Breast epithelium (tissue), 3 donors: ENCODE results near the gene CKS1B.

Experiments used
- POLR2A ChIP-seq: fragments of 450-650 bp; IDR thresholded peaks from one replicate; pipeline ENCODE4 v1.6.1; 2016; ENCODE audit warnings: antibody characterized with exemption, mild to moderate bottlenecking, moderate library complexity
- POLR2AphosphoS5 ChIP-seq, 3 donors: sonication (generic); formaldehyde crosslinking; IDR thresholded peaks; one replicate each; pipeline ENCODE4 v1.6.1; 2017; ENCODE audit warnings: antibody characterized with exemption in 3 of 3
- TF ChIP-seq, protein P1 (sequence below), 3 donors: fragments of 450-650 bp; IDR thresholded peaks; one replicate each; pipeline ENCODE4 v1.5.1; 2016 to 2017; ENCODE audit warnings: antibody characterized with exemption in 3 of 3, mild to moderate bottlenecking in 3 of 3, moderate library complexity in 3 of 3

DNA sequence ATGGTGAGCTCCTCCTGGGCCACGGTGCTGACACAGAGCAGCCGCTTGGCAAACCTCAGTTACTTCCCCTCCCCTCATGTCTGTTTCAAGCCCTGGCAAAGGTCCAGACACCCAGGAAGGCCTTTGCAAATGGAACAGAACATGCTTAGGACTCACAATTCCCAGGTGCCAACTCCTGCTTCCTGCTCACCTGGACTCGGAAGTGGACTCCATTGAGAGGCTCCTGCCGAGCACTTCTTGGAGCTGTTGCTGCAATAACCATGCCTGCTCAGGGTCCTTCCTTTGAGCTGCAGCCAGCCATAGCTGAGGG is 48.4 kb downstream of the CKS1B start:
- TF ChIP-seq, protein P1, sequence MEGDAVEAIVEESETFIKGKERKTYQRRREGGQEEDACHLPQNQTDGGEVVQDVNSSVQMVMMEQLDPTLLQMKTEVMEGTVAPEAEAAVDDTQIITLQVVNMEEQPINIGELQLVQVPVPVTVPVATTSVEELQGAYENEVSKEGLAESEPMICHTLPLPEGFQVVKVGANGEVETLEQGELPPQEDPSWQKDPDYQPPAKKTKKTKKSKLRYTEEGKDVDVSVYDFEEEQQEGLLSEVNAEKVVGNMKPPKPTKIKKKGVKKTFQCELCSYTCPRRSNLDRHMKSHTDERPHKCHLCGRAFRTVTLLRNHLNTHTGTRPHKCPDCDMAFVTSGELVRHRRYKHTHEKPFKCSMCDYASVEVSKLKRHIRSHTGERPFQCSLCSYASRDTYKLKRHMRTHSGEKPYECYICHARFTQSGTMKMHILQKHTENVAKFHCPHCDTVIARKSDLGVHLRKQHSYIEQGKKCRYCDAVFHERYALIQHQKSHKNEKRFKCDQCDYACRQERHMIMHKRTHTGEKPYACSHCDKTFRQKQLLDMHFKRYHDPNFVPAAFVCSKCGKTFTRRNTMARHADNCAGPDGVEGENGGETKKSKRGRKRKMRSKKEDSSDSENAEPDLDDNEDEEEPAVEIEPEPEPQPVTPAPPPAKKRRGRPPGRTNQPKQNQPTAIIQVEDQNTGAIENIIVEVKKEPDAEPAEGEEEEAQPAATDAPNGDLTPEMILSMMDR (IDR thresholded peaks at IDR 0.05), result no peak
- TF ChIP-seq POLR2AphosphoS5 (IDR thresholded peaks at IDR 0.05), result no peak
- no peak for TF ChIP-seq POLR2A
